SH-SY5Y (cell line): ENCODE results near the gene BRPF1.

Experiments used
- GATA2 ChIP-seq: IDR thresholded peaks from 2 replicates; pipeline ENCODE4 v1.6.1; 2011; ENCODE audit warnings: mild to moderate bottlenecking, low read depth, low read length
- GATA3 ChIP-seq: IDR thresholded peaks from 2 replicates; pipeline ENCODE4 v1.6.1; 2011; ENCODE audit warnings: low read depth, mild to moderate bottlenecking, low read length, moderate library complexity

DNA sequence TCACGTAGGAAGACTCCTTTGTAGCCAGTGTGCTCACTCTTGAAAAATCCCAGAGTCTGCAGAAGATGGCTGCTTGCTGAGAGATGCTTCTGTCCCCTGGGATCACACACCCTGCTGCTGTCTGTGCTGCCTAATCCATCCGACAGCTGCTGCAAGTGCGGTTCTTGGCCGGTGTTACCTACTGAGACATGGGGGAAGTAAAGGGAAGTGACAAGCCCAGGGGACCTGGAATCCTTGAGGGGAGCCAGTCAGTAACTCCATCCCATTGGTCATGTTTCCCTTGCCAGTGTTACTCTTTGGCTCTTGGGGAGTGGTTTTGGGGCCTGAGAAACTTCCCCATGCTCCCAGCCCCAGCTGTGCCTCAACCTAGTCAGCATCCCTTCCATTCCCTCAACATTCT, 36.2 kb upstream of the BRPF1 start:
- TF ChIP-seq GATA2 (no peak), GATA3 (no peak)
